GM21619 (cell line): ENCODE measurements around the gene PKNOX2.
"Not testable (repeated sequence)": the region's sequence is repeated elsewhere in the genome, so short reads cannot be mapped to it uniquely, and the experiment has no call there.

ENCODE experiments used
- ATAC-seq: cut with Tn5 transposase; IDR thresholded peaks from one replicate; pipeline ENCODE4 v1.9.1; 2021; ENCODE audit not compliant: unreplicated experiment

PKNOX2 gene

DNA sequence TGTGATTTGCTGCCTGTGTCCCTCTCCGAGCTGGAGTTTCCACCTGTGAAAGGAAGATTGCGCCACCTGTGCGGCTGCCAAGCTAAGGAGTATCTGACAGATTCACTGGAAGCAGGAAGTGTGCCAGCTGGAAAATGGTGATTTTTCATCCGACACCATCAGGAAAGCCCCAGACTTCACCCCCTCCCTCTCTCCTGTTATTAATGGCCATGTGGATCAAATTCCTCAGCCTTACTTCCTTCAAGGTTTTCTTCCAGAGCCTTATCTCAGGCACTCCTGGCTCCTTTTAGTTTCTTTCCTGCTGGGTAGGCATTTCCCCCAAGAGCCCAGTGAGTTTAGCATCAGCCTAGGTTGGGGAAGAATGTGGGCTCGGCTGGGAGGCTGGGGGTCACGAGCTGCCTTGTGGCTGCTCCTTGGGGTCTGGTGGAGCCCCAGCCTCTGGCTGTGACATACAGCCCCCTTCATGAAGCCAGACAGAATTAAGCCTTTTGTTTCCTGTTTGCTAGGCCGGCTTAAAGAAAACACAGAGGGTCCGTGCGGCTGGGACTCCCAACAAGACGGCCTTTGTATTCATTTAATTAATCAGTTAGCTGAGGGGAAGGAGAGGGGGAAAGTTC lies 37.1 kb downstream of the PKNOX2 start:
- no peak for ATAC-seq

GRCh38 chr11:125202362-125202880 lies 37.9 kb downstream of the PKNOX2 start:
- ATAC-seq = no peak

DNA sequence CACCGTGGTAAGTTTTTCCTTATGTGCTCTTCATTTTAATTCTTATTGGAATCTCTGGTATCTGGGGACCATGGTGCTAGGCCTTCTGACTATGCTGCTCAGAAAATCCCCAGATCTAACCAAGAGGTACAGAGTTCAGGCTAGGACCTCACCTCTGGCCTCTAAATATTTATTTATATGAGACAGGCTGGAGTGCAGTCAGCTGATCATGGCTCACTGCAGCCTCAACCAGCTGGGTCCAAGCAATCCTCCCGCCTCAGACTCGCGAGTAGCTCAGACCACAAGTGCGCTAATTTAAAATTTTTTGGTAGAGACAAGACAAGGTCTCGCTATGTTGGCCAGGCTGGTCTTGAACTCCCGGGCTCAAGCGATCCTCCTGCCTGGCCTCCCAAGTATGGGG lies 38.4 kb downstream of the PKNOX2 start:
- no peak for ATAC-seq

DNA sequence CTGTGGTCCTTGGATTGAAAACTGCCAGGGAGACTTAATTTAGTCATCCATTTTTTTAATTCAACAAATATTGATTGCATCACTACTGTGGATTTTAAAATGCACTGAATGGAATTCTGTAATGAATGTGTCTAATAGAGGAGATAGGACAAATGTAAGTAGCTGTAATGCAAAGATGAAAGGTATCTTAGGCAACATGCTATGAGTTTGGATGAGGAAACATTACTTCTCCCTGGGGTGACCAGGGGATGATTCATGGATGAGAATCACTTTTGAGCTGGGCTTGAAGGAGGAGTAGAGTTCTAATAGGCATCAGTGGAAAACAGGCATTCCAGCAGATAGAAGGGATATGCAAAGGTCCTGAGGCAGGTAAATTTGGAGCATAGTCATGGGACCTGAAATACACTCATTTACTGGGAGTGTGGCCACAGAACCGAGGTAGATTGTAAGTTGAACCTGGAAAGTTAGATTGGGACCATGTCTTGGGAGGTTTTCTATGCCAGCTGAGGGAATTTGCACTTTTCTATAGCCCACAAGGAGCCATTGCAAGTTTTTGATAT lies 43.4 kb downstream of the PKNOX2 start:
- ATAC-seq = no peak

- no peak for ATAC-seq
These were observed 45.5 kb downstream of the PKNOX2 start for GRCh38 chr11:125210066-125210465.

DNA sequence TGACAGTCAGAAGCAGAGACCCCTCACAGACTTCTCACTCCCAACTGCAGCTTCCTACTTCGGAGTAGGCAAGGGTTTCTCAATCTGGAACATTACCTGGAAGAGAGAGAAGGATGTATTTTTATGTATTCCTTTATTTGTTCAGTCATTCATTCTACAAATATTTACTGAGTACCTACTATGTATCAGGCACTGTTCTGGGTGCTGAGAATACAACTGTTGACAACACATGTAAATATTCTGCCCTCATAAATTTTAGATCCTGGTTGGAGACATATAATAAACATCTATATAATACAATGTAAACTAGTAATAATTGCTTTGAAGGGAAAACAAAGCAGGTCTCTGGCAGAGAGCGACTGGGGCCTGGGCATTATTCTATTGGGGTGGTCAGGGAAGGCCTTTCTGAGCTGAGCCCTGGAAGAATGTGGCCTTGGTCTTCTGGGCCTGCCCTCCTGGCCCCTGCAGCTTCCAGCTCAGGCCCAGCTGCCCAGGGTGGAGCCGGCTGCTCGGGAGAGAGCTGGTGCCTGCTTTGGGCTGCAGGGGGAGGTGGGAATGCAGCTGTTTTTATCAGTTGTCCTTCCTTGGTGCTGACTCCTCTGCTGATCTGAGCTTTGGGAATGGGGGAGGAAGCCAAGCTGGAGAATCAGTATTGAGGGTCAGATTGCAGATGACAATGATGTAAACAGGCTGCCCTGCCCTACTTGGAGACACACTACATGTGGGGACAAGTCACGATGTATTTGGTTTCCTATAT lies 46.8 kb downstream of the PKNOX2 start:
- ATAC-seq = no peak

- ATAC-seq = no peak
These were observed 47.4 kb downstream of the PKNOX2 start for GRCh38 chr11:125211948-125212340.

- no peak for ATAC-seq
These were observed 50.3 kb downstream of the PKNOX2 start for GRCh38 chr11:125214601-125215565.

GRCh38 chr11:125215976-125216375 lies 51.4 kb downstream of the PKNOX2 start:
- no peak for ATAC-seq

DNA sequence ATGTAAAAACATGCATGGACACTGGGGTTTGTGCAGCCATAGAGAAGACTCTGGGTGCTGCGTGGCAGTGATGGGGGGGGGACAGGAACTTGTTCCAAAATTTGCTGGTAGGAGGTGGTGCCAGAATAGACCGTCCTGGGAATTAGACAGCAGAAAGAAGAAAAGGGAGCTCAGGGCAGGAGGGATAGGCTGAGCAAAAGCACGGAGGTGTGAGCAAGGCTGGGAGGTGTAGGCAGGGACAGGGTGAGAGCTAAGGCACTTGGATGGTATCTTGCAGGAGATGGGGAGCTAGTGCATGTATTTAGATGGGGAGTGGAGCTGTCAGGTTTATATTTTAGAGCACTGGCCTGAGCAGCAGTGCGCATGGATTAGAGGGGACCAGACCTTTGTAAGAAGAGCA lies 53.8 kb downstream of the PKNOX2 start:
- no peak for ATAC-seq

- ATAC-seq = no peak
These were observed 56.9 kb downstream of the PKNOX2 start for GRCh38 chr11:125221461-125221860.

DNA sequence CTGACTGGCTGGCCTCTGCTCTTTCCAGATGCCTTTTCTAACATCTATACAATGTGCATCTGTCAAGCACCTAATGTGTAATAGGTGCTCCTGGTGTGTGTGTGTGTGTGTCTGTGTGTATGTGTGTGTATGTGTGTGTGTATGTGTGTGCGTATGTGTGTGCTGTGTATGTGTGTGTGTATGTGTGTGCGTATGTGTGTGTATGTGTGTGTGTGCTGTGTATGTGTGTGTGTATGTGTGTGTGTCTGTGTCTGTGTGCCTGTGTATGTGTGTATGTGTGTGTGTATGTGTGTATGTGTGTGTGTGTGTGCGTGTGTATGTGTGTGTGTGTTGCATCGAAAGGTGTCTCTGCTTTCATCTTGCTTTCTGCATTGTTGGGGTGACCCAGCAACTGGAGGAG lies 57.9 kb downstream of the PKNOX2 start:
- no peak for ATAC-seq

DNA sequence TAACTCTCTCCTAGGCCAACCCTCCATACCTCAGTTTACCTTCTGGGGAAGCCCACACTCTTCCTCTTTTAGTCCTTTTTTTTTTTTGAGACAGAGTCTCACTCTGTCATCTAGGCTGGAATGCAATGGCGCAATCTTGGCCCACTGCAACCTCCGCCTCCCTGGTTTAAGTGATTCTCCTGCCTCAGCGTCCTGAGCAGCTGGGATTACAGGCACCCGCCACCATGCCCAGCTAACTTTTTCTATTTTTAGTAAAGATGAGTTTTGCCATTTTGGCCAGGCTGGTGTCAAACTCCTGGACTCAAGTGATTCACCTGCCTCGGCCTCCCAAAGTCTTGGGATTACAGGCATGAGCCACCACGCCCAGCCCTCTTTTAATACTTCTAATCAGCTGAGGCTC lies 58.6 kb downstream of the PKNOX2 start:
- ATAC-seq = not testable (repeated sequence)

- ATAC-seq = no peak
These were observed 59.4 kb downstream of the PKNOX2 start for GRCh38 chr11:125223901-125224361.

- no peak for ATAC-seq
These were observed 60.0 kb downstream of the PKNOX2 start for GRCh38 chr11:125224391-125225021.

DNA sequence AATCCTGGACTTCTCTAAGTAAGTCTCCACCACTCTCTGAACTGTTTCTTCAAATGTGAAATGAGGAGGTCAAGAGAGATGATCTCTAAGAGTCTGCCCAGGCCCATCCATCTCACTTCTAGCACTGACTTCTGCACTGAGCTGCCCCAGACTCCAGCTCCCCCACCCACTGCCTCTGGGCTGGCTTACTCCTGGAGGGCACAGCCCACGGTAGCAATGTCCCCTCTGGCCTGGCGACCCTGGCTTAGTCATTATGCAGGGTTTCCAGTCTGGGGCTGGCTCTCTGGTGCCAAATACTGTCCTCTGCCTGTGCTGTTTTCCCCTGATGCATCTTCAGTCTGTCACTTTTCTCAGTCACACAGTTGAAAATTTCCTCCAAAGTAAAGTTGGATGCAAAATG lies 60.9 kb downstream of the PKNOX2 start:
- ATAC-seq = no peak

GRCh38 chr11:125226031-125226430 lies 61.5 kb downstream of the PKNOX2 start:
- ATAC-seq = no peak

DNA sequence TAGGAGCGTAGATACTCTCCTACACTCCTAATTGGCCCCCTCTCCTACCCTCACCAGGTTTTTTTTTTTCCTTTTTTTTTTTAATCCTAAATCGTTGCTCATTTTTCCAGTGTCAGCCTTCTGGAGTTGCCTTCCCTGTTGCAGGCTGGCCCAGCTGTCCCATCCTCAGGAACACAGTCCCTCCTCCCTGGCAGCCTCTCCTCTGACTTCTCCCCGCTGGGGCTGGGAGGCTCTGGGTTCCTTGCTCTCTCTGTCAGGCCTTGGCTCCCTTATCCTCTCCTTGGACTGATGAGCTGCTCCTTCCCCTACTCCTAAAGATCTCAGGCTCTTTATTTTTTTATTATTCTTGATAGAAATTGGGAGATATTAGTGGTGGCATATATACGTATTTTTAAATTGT lies 62.2 kb downstream of the PKNOX2 start:
- no peak for ATAC-seq

GRCh38 chr11:125227151-125227550 lies 62.6 kb downstream of the PKNOX2 start:
- ATAC-seq = no peak

GRCh38 chr11:125228445-125228844 lies 63.9 kb downstream of the PKNOX2 start:
- no peak for ATAC-seq
